Fibroblast of lung (primary cell): ENCODE measurements around the gene CARD10. TPM values are rescaled to one million over a fixed set of nuclear protein-coding genes. Genes with fewer than 3 reads are reported as not detected.

ENCODE experiments used
- DNase-seq, 2 donors: peaks; one replicate each; pipeline versions ENCODE4 v3.0.0 to v3.0.0-alpha.2; 2010; ENCODE audit warnings: low read depth in 2 of 2
- H2AFZ ChIP-seq: 2 replicates; pipeline ENCODE4 v1.5.1; 2012; ENCODE audit warnings: low read length, control low read depth, inconsistent platforms
- H3K27ac ChIP-seq: 2 replicates; pipeline ENCODE4 v1.5.1; 2011; ENCODE audit warnings: low read length, control low read depth; ENCODE audit not compliant: insufficient read depth
- H3K27me3 ChIP-seq: 2 replicates; pipeline ENCODE4 v1.5.1; 2011; ENCODE audit warnings: mild to moderate bottlenecking, low read length; ENCODE audit not compliant: control insufficient read depth, insufficient read depth
- H3K36me3 ChIP-seq: 2 replicates; pipeline ENCODE4 v1.5.1; 2011; ENCODE audit warnings: low read length; ENCODE audit not compliant: control insufficient read depth, insufficient read depth
- H3K4me1 ChIP-seq: 2 replicates; pipeline ENCODE4 v1.5.1; 2011; ENCODE audit warnings: low read length; ENCODE audit not compliant: control insufficient read depth, insufficient read depth; ENCODE audit errors: extremely low read depth
- H3K4me2 ChIP-seq: 2 replicates; pipeline ENCODE4 v1.5.1; 2011; ENCODE audit warnings: low read length, control low read depth; ENCODE audit not compliant: insufficient read depth; ENCODE audit errors: extremely low read depth
- H3K4me3 ChIP-seq, 4 experiments: fragments of 200-600 bp in 1 of 4; sonication (generic) in 1 of 4; replicated peaks in 1 of 4; 2 replicates each; pipeline ENCODE4 v1.5.1; 2011 to 2016; ENCODE audit warnings: low read length in 4 of 4, low read depth in 3 of 4, mild to moderate bottlenecking in 3 of 4, control low read depth in 2 of 4, inconsistent platforms in 1 of 4, mixed read lengths in 1 of 4; ENCODE audit not compliant: insufficient read depth in 1 of 4; ENCODE audit errors: control extremely low read depth in 1 of 4
- H3K79me2 ChIP-seq: 2 replicates; pipeline ENCODE4 v1.5.1; 2012; ENCODE audit warnings: mild to moderate bottlenecking, low read length, inconsistent platforms; ENCODE audit not compliant: control insufficient read depth, insufficient read depth
- H3K9ac ChIP-seq: 2 replicates; pipeline ENCODE4 v1.5.1; 2011; ENCODE audit warnings: mild to moderate bottlenecking, low read length, control low read depth; ENCODE audit not compliant: insufficient read depth
- H3K9me3 ChIP-seq: 2 replicates; pipeline ENCODE4 v1.5.1; 2012; ENCODE audit warnings: low read depth, low read length; ENCODE audit not compliant: control insufficient read depth, insufficient read depth
- H4K20me1 ChIP-seq: 2 replicates; pipeline ENCODE4 v1.5.1; 2011; ENCODE audit warnings: low read length; ENCODE audit not compliant: control insufficient read depth, insufficient read depth; ENCODE audit errors: extremely low read depth
- CTCF ChIP-seq, 2 donors: IDR thresholded peaks in 1 of 2; conservative IDR thresholded peaks in 1 of 2; 1 replicate in 1 of 2; 2 replicates in 1 of 2; pipeline ENCODE4 v1.5.1; 2011 to 2012; ENCODE audit warnings: low read length in 2 of 2, control low read depth in 1 of 2, inconsistent platforms in 1 of 2, low read depth in 1 of 2, mild to moderate bottlenecking in 1 of 2
- EZH2 ChIP-seq: IDR thresholded peaks from 2 replicates; pipeline ENCODE4 v1.5.1; 2012; ENCODE audit warnings: low read length, control low read depth, mild to moderate bottlenecking; ENCODE audit errors: missing control alignments
- polyA plus RNA-seq, 2 donors: library from polyadenylated mRNA; depleted of rRNA in 1 of 2; stranded (reverse) in 1 of 2; unstranded in 1 of 2; fragments of >200 nt; gene quantifications; 2 replicates each; pipeline ENCODE4 v1.2.1, GENCODE V29; 2011 to 2012; ENCODE audit warnings: missing spikeins in 1 of 2
- total RNA-seq: library from RNA; depleted of rRNA; stranded (reverse); fragments of >200 nt; gene quantifications from 2 replicates; pipeline ENCODE4 v1.2.1, GENCODE V29; 2014

Gene CARD10
- total and polyA plus RNA-seq, 2 donors (not counting 1 experiment from before 2014, with no cell fraction given), result 1.6 to 2.3 TPM

- no peaks in the 10 kb centered on the region for H3K79me2 ChIP-seq
- H4K20me1 ChIP-seq, result no peaks in the 10 kb centered on the region
- peaks cover 2% of the 10 kb centered on the region for H3K4me1 ChIP-seq
- H3K9ac ChIP-seq, result no peak overlapping the region
- no peak for DNase-seq
- no peak overlapping the region for H3K4me3 ChIP-seq
- TF ChIP-seq CTCF (conservative IDR thresholded peaks at IDR 0.05 in 1 of 2, IDR thresholded peaks at IDR 0.05 in 1 of 2; ENCODE audit: low read depth in 1 of 2, low read length in 2 of 2) (no peak), EZH2 (no peak)
- H3K27ac ChIP-seq, result no peak overlapping the region
- no peak overlapping the region for H3K4me2 ChIP-seq
- H3K9me3 ChIP-seq, result no peaks in the 10 kb centered on the region
- H2AFZ ChIP-seq, result no peak overlapping the region
- H3K27me3 ChIP-seq, result peaks cover 4% of the 10 kb centered on the region
- no peaks in the 10 kb centered on the region for H3K36me3 ChIP-seq
Measured at GRCh38 chr22:37485395-37486223, 33.6 kb downstream of the CARD10 start.

- no peaks in the 10 kb centered on the region for H3K79me2 ChIP-seq
- peaks cover 2% of the 10 kb centered on the region for H3K4me1 ChIP-seq
- no peak overlapping the region for H3K4me3 ChIP-seq
- H3K9ac ChIP-seq, result no peak overlapping the region
- H3K27me3 ChIP-seq, result peaks cover 9% of the 10 kb centered on the region
- H3K9me3 ChIP-seq, result no peaks in the 10 kb centered on the region
- no peaks in the 10 kb centered on the region for H3K36me3 ChIP-seq
- no peaks in the 10 kb centered on the region for H4K20me1 ChIP-seq
- no peak overlapping the region for H3K4me2 ChIP-seq
- no peak overlapping the region for H3K27ac ChIP-seq
- TF ChIP-seq CTCF (conservative IDR thresholded peaks at IDR 0.05 in 1 of 2, IDR thresholded peaks at IDR 0.05 in 1 of 2; ENCODE audit: low read depth in 1 of 2, low read length in 2 of 2) (no peak), EZH2 (no peak)
- H2AFZ ChIP-seq, result no peak overlapping the region
- no peak for DNase-seq
Measured at GRCh38 chr22:37484480-37485394, 34.5 kb downstream of the CARD10 start.

- Histone ChIP-seq H3K9me3 (no peaks in the 10 kb centered on the region), H2AFZ (no peak overlapping the region), H3K79me2 (no peaks in the 10 kb centered on the region), H3K27ac (no peak overlapping the region), H3K36me3 (no peaks in the 10 kb centered on the region), H3K4me1 (peaks cover 2% of the 10 kb centered on the region), H3K27me3 (peaks cover 9% of the 10 kb centered on the region), H3K4me2 (no peak overlapping the region), H3K4me3 (no peak overlapping the region), H3K9ac (no peak overlapping the region), H4K20me1 (no peaks in the 10 kb centered on the region)
- TF ChIP-seq CTCF (conservative IDR thresholded peaks at IDR 0.05 in 1 of 2, IDR thresholded peaks at IDR 0.05 in 1 of 2; ENCODE audit: low read depth in 1 of 2, low read length in 2 of 2) (no peak), EZH2 (no peak)
- no peak for DNase-seq
Measured at GRCh38 chr22:37483050-37483449, 36.2 kb downstream of the CARD10 start.
